GM18909 (cell line): ENCODE measurements around the gene TMEM219.
"Not testable (repeated sequence)": the region's sequence is repeated elsewhere in the genome, so short reads cannot be mapped to it uniquely, and the experiment has no call there.

Experiments
- ATAC-seq: cut with Tn5 transposase; IDR thresholded peaks from one replicate; pipeline ENCODE4 v1.9.1; 2021; ENCODE audit warnings: mild to moderate bottlenecking; ENCODE audit not compliant: unreplicated experiment, poor library complexity

Gene TMEM219, protein sequence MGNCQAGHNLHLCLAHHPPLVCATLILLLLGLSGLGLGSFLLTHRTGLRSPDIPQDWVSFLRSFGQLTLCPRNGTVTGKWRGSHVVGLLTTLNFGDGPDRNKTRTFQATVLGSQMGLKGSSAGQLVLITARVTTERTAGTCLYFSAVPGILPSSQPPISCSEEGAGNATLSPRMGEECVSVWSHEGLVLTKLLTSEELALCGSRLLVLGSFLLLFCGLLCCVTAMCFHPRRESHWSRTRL

DNA sequence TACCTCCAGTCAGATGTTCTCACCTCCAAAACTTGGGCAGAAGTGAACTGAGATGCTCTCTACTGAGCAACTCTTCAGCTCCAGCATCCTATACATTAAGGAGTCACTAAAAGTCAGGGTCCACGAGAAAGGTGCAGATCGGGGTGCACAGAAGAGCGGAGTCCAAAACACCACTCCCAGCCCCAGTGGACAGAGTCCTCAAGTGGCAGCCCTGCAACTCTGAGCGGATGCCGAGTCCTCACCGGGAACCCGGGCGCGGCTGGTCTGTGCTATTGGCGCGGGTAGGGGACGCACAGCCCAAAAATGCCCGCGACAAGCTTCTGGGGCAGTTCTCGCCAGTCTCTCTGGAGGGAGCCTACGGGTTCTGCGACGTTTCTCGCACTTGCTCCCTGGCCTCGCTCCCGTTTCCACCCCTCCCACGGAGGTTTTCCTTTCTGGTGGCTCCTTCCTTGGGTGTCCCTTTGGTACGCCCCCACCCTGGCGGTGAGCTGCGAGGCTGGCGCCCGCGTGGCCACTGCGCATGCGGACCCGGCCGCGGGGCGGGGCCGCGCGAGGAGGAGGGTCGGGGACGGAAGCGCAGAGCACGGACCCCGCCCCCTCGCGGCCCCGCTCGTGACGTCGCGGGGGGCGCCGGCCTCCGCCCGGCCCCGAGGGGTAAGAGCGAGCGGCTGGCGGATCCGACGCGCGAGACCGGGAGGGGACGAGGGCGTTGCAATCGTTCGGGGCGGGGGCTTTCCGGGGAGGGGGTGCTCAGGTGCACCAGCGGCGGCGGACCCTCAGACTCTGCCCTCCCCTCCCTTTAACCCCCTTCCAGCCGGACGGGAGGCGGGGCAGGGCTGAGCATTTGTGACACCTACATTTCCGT, at the start of gene TMEM219:
Gene TMEM219 (plus strand): TSS at position 601 of the 865 bp plus-strand sequence. CDS start 1,065 bp downstream, outside the sequence.
- peak; percentile 87 for ATAC-seq

DNA sequence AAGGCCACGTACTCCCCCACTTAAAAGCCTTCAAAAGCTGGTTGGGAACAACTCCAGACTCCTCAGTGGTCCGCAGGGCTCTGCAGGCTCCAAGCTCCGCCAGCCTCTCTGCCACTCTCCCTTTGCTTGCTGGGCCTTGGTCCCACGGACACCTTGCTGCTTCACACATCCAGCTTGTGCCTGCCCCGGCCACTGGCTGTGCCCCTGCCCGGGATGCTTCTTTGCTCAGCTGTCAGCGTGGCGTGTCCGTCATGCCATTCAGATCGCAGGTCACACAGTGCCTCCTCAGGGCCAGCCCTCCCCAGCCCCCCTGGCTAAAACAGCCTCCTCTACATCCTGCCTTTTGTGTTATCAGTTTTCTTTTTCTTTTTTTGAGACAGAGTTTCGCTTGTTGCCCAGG, 49.8 kb upstream of the TMEM219 start:
- no peak for ATAC-seq

DNA sequence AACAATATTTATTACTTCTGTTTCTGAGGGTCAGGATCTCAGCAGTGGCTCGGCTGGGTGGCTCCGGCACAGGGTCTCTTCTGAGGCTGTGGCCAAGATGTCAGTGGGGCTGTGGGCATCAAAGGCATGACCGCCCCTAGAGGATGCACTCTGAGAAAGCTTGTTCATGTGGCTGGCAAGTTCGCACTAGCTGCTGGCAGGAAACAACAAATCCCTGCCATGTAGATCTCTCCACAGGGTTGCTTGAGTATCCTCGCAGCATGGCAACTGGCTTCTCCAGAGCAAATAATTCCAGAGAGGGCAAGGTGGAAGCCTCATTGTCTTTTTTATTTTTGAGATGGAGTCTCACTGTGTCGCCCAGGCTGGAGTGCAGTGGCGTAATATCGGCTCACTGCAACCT, 48.4 kb upstream of the TMEM219 start:
- ATAC-seq = no peak

DNA sequence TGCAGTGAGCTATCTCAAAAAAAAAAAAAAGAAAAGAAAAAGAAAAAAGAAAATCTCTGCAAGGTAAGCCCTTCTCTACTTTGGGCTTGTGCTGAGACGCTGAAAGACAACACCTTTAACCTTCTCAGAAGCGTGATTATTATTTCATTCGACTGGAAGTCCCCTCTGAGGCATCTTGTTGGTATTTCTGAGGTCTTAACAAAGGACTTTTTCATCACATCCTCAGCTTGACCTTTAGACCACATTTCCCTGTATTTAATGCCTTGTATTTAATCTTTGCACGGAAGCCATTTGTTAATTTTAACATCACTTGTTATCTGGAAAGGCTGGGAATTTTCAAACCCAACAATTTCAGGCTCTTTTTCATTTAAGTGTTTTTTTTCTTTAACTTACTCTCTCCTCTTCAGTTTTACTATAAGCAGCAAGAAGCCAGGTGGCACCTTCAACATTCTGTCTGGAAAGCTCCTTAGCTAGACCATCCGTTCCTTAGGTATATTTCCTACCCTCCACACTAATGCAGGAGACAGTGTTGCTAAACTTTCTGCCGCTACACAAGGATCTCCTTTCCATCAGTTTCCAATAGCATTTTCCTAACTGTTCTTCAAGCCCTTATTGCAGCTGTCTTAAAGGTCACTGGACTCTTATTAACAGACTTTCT, 46.2 kb upstream of the TMEM219 start:
- ATAC-seq = no peak

DNA sequence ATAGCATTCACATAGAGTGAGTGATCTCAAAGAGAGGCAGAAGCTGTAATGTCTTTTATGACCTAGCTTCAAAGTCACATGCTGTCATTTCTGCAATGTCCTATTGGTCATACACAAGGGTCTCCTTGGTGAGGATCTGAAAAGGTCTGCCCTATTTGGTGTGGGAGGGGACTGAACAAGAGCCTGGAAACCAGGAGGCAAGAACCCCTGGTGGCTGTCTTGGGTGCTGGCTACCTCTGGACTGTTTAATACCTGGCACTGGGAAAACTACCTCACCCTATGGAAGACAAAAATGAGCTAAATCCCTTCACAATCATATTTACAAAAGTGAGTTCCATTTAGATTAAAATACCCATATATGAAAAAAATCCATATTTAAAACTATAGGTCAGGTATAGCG, 44.9 kb upstream of the TMEM219 start:
- ATAC-seq = no peak

DNA sequence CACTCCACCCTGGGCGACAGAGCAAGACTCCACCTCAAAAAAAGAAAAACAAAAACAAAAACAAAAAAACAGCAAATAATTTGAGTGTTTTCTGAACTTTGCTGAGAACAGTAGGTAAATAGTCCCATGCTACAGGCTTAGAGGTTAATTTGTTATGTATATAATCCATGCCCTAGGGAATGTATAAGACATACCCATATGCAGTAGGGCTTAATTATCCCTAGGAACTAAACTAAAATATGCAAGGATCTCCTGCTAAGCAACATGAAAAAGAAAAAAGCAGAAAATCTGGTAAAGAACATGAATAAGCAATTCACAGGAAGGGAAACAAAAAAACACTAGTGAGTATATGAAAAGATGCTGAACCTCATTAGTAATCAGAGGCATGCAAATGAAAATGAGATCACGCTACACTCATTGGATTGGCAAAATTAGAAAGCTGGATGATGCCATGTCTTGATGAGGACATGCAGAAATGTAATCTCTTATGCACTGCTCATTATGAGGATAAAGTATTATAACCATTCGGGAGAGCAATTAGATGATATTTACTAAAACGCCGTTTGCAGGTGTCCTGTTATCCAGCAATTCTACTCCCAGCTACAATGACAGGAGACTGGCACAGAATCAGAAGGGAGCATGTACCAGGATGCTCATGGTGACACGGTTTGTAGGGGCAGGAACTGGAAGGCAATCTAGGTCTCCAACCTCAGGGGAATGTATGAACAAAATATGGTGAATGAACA, 41.4 kb upstream of the TMEM219 start:
- ATAC-seq = no peak

DNA sequence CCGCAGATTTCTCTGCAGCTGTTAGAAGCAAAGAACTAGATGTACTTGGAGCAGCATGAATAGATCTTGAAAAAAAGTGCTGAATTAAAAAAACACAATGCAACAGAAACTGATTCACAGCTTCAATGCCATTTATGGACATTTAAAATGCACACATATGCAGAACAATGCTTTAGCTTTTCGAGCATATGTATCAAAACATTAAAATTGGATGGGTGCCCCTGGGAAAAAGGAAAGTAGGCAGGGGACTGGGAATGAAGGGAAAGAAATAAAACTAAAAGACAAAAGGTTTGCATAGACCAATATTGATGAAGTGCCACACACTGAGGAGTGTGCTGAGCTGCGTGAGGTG, 40.9 kb upstream of the TMEM219 start:
- ATAC-seq = no peak

DNA sequence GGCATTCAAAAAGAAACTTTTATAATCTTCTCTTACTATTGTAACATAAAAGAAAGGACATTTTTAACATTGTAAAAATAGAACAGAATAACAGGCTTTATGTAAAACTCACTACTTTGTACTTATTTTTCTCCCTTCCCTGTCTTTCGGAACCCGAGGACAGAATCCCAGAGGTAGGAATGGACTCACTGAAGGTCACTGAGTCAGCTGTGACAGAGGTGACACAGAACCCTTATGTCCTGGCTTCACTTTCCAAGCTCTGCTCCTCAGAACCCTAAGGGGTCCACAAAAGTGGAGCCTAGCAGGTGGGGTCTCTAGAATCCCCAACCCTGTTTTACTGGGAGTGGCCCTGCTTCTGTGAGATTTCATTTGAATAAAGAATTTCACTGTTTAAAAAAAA, 39.6 kb upstream of the TMEM219 start:
- no peak for ATAC-seq

DNA sequence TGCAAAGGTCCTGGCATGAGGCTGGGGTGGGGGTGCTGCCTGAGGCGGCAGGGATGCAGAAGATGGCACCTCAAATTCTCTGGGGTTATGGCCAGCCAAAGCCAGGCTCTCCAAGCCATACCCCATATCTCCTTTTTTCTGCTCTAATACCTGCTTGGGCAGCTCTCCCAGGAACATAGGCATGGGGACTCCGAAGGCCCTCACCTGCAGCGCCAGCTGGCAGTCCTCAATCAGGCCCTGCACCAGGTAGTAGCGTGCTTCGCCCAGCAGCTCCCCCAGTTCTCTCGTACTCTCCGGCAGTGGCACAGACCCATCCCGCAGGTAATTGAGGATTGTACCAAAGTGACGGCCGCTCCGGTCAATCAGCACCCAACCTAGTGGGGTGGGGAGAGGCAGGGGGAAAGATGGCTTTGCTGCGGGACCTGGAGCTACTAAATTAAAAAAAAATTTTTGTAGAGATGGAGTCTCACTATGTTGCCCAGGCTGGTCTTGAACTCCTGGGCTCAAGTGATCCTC, 38.8 kb upstream of the TMEM219 start:
- no peak for ATAC-seq

DNA sequence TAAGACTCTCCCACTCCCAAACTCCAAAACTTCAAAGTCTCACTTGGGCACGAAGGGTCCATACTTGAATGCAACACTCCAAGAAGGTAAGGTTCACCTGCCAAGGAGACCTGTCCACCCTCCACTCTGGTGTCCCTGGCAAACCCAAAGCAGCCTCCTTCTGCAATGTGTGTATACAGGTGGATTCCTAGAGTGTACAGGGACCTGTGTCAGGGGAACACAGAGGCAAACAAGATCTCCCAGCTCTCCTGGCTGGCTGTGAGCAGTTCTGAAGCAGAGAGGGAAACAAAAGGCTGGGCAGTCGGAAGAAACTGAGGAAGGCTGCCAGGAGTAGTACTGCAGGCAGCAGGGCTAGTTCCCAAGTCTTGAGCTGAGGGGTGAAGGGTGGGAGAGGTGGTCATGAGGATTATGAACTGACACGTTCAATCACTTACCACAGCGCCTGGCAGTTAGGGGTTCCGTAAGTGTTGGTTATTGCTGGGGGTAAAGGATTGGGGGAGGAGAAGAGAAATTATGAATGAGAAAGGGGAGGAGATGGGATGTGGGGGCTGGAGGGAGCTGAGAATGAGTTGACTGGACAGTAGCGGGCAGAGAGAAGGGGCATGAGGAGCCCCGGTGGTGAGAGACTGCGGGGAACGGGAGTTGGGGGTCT, 36.6 kb upstream of the TMEM219 start:
- ATAC-seq = no peak

DNA sequence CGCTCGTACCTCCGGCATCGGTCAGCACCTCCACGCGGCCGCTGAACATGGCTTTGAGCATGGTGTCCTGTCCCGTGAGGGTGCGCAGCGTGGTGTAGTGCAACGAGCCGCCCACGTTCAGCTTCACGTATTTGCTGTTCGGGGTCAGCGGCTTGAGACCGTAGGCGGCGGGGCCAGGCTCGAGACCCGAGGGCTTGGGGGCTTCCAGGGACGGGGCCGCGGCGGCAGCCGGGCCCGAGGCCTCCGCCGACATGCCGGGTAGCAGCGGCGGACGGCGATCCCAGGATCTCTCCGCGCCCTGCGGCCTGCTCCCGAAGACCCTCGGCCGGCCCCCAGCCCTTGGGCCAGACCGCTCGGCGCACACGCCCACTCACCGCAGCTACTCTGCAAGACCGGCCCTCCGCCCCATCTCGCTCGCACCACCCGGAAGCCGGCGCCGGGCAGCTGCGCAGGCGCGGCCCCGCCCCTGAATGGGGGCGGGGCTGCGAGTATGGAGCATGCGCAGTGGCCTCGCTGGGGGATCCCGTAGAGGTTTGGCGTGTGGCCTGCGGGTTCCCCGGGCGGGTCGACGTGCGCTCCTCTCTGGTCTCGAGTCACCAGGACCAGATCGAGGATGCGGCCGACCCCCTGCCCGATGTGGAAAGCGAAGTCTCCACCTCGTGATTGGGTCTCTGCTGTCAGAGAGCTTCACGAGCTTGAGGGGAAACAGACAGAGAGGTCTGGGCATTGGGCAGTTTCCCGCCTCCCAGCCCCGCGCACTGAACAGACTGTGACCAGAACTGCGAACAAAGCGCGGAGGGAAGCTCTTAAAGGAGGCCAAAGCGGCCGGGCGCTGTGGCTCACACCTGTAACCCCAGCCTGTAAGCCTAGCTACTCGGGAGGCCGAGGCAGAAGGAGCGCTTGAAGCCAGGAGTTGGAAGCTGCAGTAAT, 35.8 kb upstream of the TMEM219 start, which contains the start of gene KCTD13:
Gene KCTD13 (minus strand): TSS at position 446 of the 930 bp plus-strand sequence. CDS start 193 bp downstream, at position 253.
- peak; percentile 91 for ATAC-seq

DNA sequence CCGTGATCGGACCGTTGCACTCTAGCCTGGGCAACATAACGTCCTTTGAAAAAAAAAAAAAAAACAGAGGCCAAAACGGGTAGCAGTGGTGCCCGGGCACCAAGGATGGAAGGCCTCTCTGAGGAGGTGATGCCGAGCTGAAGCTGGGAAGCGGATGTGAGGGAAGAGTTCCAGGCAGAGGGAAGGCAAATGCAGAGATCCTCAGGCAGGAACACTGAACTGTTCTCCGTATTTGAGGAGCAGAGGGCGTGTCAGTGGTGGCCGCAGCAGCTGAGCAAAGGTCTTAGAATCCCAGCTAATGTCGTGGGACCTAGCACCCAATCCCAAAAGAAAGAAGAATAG, 35.2 kb upstream of the TMEM219 start:
- ATAC-seq = no peak

DNA sequence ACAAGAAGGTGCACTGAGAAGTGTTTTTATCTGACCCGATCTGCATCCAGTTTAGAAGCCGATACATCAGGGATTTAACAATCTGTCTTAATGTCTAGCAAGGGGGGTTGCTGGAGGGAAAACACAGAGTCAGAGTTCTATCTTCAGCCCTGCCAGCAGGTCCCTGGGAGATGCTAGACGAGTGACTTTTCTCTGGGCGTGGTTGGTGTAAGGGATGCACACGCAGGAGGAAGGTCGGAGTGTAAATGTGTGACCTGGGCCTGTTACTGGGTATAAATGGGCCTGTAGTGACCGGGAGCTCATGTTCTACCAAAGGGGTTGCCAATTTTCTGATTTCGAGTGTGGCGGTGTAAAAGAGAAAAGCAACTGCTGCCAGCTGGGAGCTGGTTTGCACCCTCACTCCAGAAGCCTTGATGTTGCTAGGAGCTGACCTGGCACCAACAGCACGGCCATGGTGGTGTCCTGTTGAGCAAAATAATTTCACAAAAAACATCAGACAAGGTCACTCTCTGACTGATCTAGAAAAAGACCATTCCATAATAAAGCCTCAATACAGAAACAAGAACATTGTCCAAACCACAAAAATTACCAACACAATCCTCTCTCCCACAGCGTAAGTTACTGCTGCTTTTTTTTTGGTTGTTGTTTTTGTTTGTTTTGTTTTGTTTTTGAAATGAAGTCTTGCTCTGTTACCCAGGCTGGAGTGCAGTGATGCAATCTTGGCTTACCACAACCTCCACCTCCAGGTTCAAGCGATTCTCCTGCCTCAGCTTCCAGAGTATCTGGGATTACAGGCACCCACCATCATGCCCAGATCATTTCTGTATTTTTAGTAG, 34.6 kb upstream of the TMEM219 start:
- no peak for ATAC-seq

DNA sequence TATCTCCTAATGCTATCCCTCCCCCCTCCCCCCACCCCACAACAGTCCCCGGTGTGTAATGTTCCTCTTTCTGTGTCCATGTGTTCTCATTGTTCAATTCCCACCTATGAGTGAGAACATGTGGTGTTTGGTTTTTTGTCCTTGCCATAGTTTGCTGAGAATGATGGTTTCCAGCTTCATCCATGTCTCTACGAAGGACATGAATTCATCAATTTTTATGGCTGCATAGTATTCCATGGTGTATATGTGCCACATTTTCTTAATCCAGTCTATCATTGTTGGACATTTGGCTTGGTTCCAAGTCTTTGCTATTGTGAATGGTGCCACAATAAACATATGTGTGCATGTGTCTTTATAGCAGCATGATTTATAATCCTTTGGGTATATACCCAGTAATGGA, 30.1 kb upstream of the TMEM219 start:
- ATAC-seq = not testable (repeated sequence)

DNA sequence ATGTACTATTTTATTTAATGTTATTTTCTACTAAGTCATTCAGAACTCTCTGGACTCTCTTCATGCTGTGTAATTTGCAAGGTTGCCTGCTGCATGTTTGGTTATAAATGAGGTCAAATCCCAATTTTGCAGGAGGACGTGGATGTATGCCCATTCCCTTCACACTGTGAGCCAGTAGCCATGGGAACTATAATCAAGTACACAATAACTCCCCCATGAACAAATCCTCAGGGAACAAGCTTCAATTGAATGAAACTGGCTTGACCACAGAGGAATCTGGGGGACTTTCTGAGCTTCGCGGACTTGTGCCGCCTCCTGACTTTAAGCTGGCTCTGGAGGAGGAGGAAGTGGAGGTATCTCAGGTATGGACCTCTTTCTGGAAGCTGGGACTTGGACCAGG, 21.2 kb upstream of the TMEM219 start:
- ATAC-seq = no peak

DNA sequence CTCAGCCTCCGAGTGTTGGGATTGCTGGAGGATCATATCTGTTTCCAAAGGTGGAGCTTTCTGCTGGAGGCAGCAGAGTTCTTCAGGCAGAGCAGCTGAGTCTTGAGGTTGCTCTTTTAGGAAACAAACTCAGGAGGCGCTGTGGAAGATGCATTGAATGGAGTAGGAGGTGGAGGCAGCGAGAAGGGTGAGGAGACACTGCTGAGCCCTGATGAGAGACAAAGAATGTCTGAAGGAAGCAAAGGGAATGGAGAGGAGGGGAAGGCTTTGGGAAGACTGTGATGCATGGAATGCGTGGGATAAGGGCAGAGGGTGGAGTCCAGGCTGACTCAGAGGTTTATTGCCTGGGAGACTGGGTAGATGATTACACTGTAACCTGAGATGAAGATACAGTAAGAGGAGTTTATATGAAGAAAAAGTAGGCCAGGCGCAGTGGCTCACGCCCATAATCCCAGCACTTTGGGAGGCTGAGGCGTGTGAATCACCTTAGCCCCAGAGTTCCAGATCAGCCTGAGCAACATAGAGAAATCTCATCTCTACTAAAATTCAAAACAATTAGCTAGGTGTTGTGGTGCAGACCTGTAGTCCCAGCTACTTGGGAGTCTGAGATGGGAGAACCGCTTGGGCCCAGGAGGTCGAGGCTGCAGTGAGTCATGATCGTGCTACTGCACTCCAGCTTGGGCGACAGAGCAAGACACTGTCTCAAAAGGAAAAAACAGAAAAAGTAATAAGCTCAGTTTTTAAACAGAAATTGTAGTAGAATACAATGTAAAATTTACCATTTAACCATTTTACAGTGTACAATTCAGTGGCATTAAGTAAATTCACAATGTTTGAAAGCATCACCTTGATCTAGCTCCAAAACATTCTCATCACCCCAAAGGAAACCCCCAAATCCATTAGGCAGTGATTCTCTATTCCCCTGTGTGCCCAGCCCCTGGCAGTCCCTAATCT, 17.8 kb upstream of the TMEM219 start:
- no peak for ATAC-seq

DNA sequence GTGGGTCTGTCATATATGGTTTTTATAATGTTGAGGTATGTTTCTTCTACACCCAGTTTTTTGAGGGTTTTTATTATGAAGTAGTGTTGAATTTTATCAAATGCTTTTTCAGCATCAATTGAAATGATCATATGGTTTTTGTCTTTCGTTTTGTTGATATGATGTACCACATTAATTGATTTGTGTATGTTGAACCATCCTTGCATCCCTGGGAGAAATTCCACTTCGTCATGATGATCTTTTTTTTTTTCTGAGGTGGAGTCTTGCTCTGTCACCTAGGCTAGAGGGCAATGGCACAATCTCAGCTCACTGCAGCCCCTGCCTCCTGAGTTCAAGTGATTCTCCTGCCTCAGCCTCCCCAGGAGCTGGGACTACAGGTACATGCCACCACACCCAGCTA, 14.0 kb upstream of the TMEM219 start:
- ATAC-seq = no peak
